Measurements from ENCODE around the gene CCDC13.

The CCDC13 gene

GRCh38 chr3:42734263-42734860 is 38.7 kb downstream of the CCDC13 start:
- no peak for DNase-seq (ENCODE audit: low read depth in 2 of 2, low spot score in 1 of 2)

GRCh38 chr3:42733501-42734262 is 39.4 kb downstream of the CCDC13 start:
- DNase-seq (ENCODE audit: low read depth in 2 of 2, low spot score in 1 of 2): no peak

- DNase-seq (ENCODE audit: low read depth in 2 of 2, low spot score in 1 of 2): no peak
These were observed 40.1 kb downstream of the CCDC13 start for GRCh38 chr3:42732829-42733459.

GRCh38 chr3:42732196-42732828 is 40.7 kb downstream of the CCDC13 start:
- DNase-seq (ENCODE audit: low read depth in 2 of 2, low spot score in 1 of 2): no peak

GRCh38 chr3:42731476-42732195 is 41.4 kb downstream of the CCDC13 start:
- DNase-seq (ENCODE audit: low read depth in 2 of 2, low spot score in 1 of 2): no peak

GRCh38 chr3:42730706-42731420 is 42.2 kb downstream of the CCDC13 start:
- no peak for DNase-seq (ENCODE audit: low read depth in 2 of 2, low spot score in 1 of 2)

- DNase-seq (ENCODE audit: low read depth in 2 of 2, low spot score in 1 of 2): no peak
These were observed 42.8 kb downstream of the CCDC13 start for GRCh38 chr3:42730294-42730693.

- DNase-seq (ENCODE audit: low read depth in 2 of 2, low spot score in 1 of 2): no peak
These were observed 43.5 kb downstream of the CCDC13 start for GRCh38 chr3:42729404-42730145.

- no peak for DNase-seq (ENCODE audit: low read depth in 2 of 2, low spot score in 1 of 2)
These were observed 44.2 kb downstream of the CCDC13 start for GRCh38 chr3:42728668-42729364.

GRCh38 chr3:42728056-42728455 is 45.0 kb downstream of the CCDC13 start:
- no peak for DNase-seq (ENCODE audit: low read depth in 2 of 2, low spot score in 1 of 2)

GRCh38 chr3:42725454-42725853 is 47.6 kb downstream of the CCDC13 start:
- no peak for DNase-seq (ENCODE audit: low read depth in 2 of 2, low spot score in 1 of 2)

- DNase-seq (ENCODE audit: low read depth in 2 of 2, low spot score in 1 of 2): no peak
These were observed 49.8 kb downstream of the CCDC13 start for GRCh38 chr3:42723219-42723618.

Data from stimulated activated CD8-positive, alpha-beta memory T cell treated with anti-CD3 and anti-CD28 coated beads, Interleukin-4, amount 100 ng/mL, for 1 hour (primary cell).